ENCODE results near the gene ITGB1BP2.

- TF ChIP-seq CTCF (IDR thresholded peaks at IDR 0.05) (no peak), POLR2A (IDR thresholded peaks at IDR 0.05) (no peak)
Measured at GRCh38 chrX:71256856-71257255, 44.7 kb upstream of the ITGB1BP2 start.

All from lower leg skin (tissue), 3 donors.